IMR-90 (cell line): Measurements from ENCODE around the gene PLCH2. TPM values are rescaled to one million over a fixed set of nuclear protein-coding genes. Genes with fewer than 3 reads are reported as not detected.

Source experiments
- ATAC-seq: fragments of 200-7000 bp; cut with Tn5 transposase; 2 replicates; pipeline ENCODE4 v1.9.1; 2020; ENCODE audit warnings: low read depth, mild to moderate bottlenecking, moderate library complexity
- BruUV-seq: library from RNA; stranded (reverse); fragments of 400-500 nt; replicated peaks from 2 replicates; lab custom pipeline; 2021; lab: Mats Ljungman, UMichigan
- CTCF ChIA-PET: fragments of 300-600 bp; formaldehyde crosslinking; extraction: SDS; loops from one replicate; lab custom pipeline; 2021; ENCODE audit warnings: antibody characterized with exemption; lab: Yijun Ruan, JAX
- POLR2A ChIA-PET: fragments of 300-600 bp; sonication (Branson Sonifier 250); formaldehyde crosslinking; loops from one replicate; lab custom pipeline; 2022; ENCODE audit warnings: antibody characterized with exemption; ENCODE audit not compliant: unreplicated experiment; lab: Charles Lee
- DNase-seq: peaks from one replicate; pipeline ENCODE4 v3.0.0; 2013
- H2AFZ ChIP-seq: replicated peaks from 2 replicates; pipeline ENCODE3; 2013; ENCODE audit warnings: low read length, mild to moderate bottlenecking; ENCODE audit not compliant: poor library complexity
- H2AK5ac ChIP-seq: 2 replicates; pipeline ENCODE4 v1.6.1; 2013; ENCODE audit warnings: low read depth, low read length, inconsistent platforms
- H2AK9ac ChIP-seq: replicated peaks from 2 replicates; pipeline ENCODE3; 2013; ENCODE audit warnings: mild to moderate bottlenecking, low read depth, low read length, moderate library complexity; ENCODE audit not compliant: poor library complexity
- H2BK120ac ChIP-seq: 2 replicates; pipeline ENCODE4 v1.6.1; 2013; ENCODE audit warnings: low read depth, low read length, inconsistent platforms
- H2BK15ac ChIP-seq: 3 replicates; pipeline ENCODE4 v1.6.1; 2013; ENCODE audit warnings: low read depth, low read length, inconsistent platforms
- H2BK20ac ChIP-seq: 2 replicates; pipeline ENCODE4 v1.6.1; 2013; ENCODE audit warnings: low read depth, mild to moderate bottlenecking, inconsistent platforms, low read length, moderate library complexity
- H2BK5ac ChIP-seq: 2 replicates; pipeline ENCODE4 v1.6.1; 2013; ENCODE audit warnings: mild to moderate bottlenecking, low read depth, low read length, inconsistent platforms; ENCODE audit not compliant: poor library complexity, severe bottlenecking
- H3K14ac ChIP-seq: replicated peaks from 2 replicates; pipeline ENCODE4 v1.6.1; 2013; ENCODE audit warnings: low read depth, low read length, inconsistent platforms
- H3K18ac ChIP-seq: 2 replicates; pipeline ENCODE4 v1.6.1; 2013; ENCODE audit warnings: low read depth, low read length, control low read depth
- H3K23ac ChIP-seq: 2 replicates; pipeline ENCODE4 v1.6.1; 2013; ENCODE audit warnings: low read depth, low read length, inconsistent platforms
- H3K27ac ChIP-seq: 2 replicates; pipeline ENCODE4 v1.5.1; 2013; ENCODE audit warnings: mild to moderate bottlenecking, control low read depth, low read length; ENCODE audit not compliant: insufficient read depth
- H3K27me3 ChIP-seq: 2 replicates; pipeline ENCODE4 v1.6.1; 2013; ENCODE audit warnings: low read length; ENCODE audit not compliant: control insufficient read depth, insufficient read depth
- H3K36me3 ChIP-seq: 2 replicates; pipeline ENCODE4 v1.6.1; 2013; ENCODE audit warnings: low read length, mixed read lengths; ENCODE audit not compliant: control insufficient read depth, insufficient read depth
- H3K4ac ChIP-seq: 2 replicates; pipeline ENCODE4 v1.6.1; 2013; ENCODE audit warnings: low read depth, low read length, inconsistent platforms
- H3K4me1 ChIP-seq: 2 replicates; pipeline ENCODE4 v1.6.1; 2013; ENCODE audit warnings: low read length, mixed read lengths; ENCODE audit not compliant: control insufficient read depth, insufficient read depth
- H3K4me2 ChIP-seq: 2 replicates; pipeline ENCODE4 v1.6.1; 2013; ENCODE audit warnings: low read depth, mild to moderate bottlenecking, control low read depth, low read length, moderate library complexity
- H3K4me3 ChIP-seq: 2 replicates; pipeline ENCODE4 v1.5.1; 2013; ENCODE audit warnings: low read depth, mild to moderate bottlenecking, control low read depth, low read length, moderate library complexity; ENCODE audit not compliant: insufficient read depth
- H3K56ac ChIP-seq: 2 replicates; pipeline ENCODE4 v1.6.1; 2013; ENCODE audit warnings: low read length, inconsistent platforms; ENCODE audit not compliant: insufficient read depth; ENCODE audit errors: extremely low read depth
- H3K79me1 ChIP-seq, 2 experiments: 2 replicates each; pipeline ENCODE4 v1.6.1; 2013; ENCODE audit warnings: low read length in 2 of 2, inconsistent platforms in 1 of 2, low read depth in 1 of 2
- H3K9ac ChIP-seq: 2 replicates; pipeline ENCODE4 v1.6.1; 2013; ENCODE audit warnings: low read depth, low read length, control low read depth
- H3K9me1 ChIP-seq: 2 replicates; pipeline ENCODE4 v1.6.1; 2013; ENCODE audit warnings: low read length, inconsistent platforms; ENCODE audit not compliant: insufficient read depth
- H3K9me3 ChIP-seq: 2 replicates; pipeline ENCODE4 v1.6.1; 2013; ENCODE audit warnings: low read length; ENCODE audit not compliant: control insufficient read depth, insufficient read depth
- H4K20me1 ChIP-seq: 2 replicates; pipeline ENCODE4 v1.6.1; 2013; ENCODE audit warnings: low read length, inconsistent platforms; ENCODE audit not compliant: insufficient read depth
- H4K5ac ChIP-seq: 2 replicates; pipeline ENCODE4 v1.6.1; 2013; ENCODE audit warnings: mild to moderate bottlenecking, low read depth, low read length, control low read depth
- H4K8ac ChIP-seq, 2 experiments: 2 replicates each; pipeline ENCODE4 v1.6.1; 2013; ENCODE audit warnings: low read depth in 2 of 2, low read length in 2 of 2, control low read depth in 1 of 2, inconsistent platforms in 1 of 2
- H4K91ac ChIP-seq: 2 replicates; pipeline ENCODE4 v1.6.1; 2013; ENCODE audit warnings: low read depth, low read length, inconsistent platforms; ENCODE audit not compliant: insufficient read depth
- BHLHE40 ChIP-seq: fragments of 150-350 bp; IDR thresholded peaks from 2 replicates; pipeline ENCODE4 v1.6.1; 2016; ENCODE audit warnings: mild to moderate bottlenecking, low read depth, low read length
- CEBPB ChIP-seq: IDR thresholded peaks from 2 replicates; pipeline ENCODE4 v1.6.1; 2012; ENCODE audit warnings: low read depth, low read length, improper control_type of control experiment
- CHD1 ChIP-seq: IDR thresholded peaks from 2 replicates; pipeline ENCODE4 v1.6.1; 2012; ENCODE audit warnings: low read depth, low read length, improper control_type of control experiment
- CTCF ChIP-seq: conservative IDR thresholded peaks from 2 replicates; pipeline ENCODE4 v1.5.1; 2012; ENCODE audit warnings: mild to moderate bottlenecking, low read depth, low read length, improper control_type of control experiment
- ELK1 ChIP-seq: fragments of 150-350 bp; IDR thresholded peaks from 2 replicates; pipeline ENCODE4 v1.6.1; 2016; ENCODE audit warnings: low read depth, mild to moderate bottlenecking, low read length, moderate library complexity, borderline replicate concordance
- FOS ChIP-seq: fragments of 150-350 bp; IDR thresholded peaks from 2 replicates; pipeline ENCODE4 v1.6.1; 2016; ENCODE audit warnings: low read depth, low read length
- MAFK ChIP-seq: IDR thresholded peaks from 2 replicates; pipeline ENCODE4 v1.6.1; 2012; ENCODE audit warnings: low read depth, low read length, improper control_type of control experiment
- MAZ ChIP-seq: IDR thresholded peaks from 2 replicates; pipeline ENCODE4 v1.6.1; 2012; ENCODE audit warnings: low read depth, mild to moderate bottlenecking, low read length, improper control_type of control experiment, moderate library complexity, borderline replicate concordance
- MXI1 ChIP-seq: IDR thresholded peaks from 2 replicates; pipeline ENCODE4 v1.6.1; 2012; ENCODE audit warnings: low read depth, mild to moderate bottlenecking, low read length, moderate library complexity, borderline replicate concordance
- NFE2L2 ChIP-seq: fragments of 150-350 bp; IDR thresholded peaks from 2 replicates; pipeline ENCODE4 v1.6.1; 2016; ENCODE audit warnings: low read depth, mild to moderate bottlenecking, low read length
- POLR2A ChIP-seq: IDR thresholded peaks from 2 replicates; pipeline ENCODE4 v1.6.1; 2012; ENCODE audit warnings: mild to moderate bottlenecking, low read depth, low read length
- RAD21 ChIP-seq: IDR thresholded peaks from 2 replicates; pipeline ENCODE4 v1.6.1; 2012; ENCODE audit warnings: low read length, improper control_type of control experiment
- RCOR1 ChIP-seq: IDR thresholded peaks from 2 replicates; pipeline ENCODE4 v1.6.1; 2012; ENCODE audit warnings: mild to moderate bottlenecking, low read length, improper control_type of control experiment; ENCODE audit not compliant: insufficient replicate concordance
- RFX5 ChIP-seq: IDR thresholded peaks from 2 replicates; pipeline ENCODE4 v1.8.0; 2012; ENCODE audit warnings: low read depth, mild to moderate bottlenecking, low read length, moderate library complexity
- SMC3 ChIP-seq: fragments of 150-350 bp; IDR thresholded peaks from 2 replicates; pipeline ENCODE4 v1.6.1; 2016; ENCODE audit warnings: low read depth, mild to moderate bottlenecking, antibody characterized with exemption, low read length, moderate library complexity
- WGBS, 2 experiments: methylation state at CpG; one replicate each; pipeline versions ENCODE4 v1.1.5 to v1.1.7; 2013; ENCODE audit warnings: missing lambda C conversion rate in 2 of 2; ENCODE audit not compliant: insufficient read length in 1 of 2; ENCODE audit errors: extremely low coverage in 2 of 2; 5-methylcytosine and 5-hydroxymethylcytosine counted together
- dilution Hi-C: fragments of 300-500 bp; cut with HindIII; formaldehyde crosslinking; loops from one replicate; pipeline ENCODE4 v1.14.3; 2018; ENCODE audit warnings: low sequenced_read_pairs; ENCODE audit not compliant: unreplicated experiment
- in situ Hi-C: fragments of 300-500 bp; cut with MboI; formaldehyde crosslinking; loops from 3 replicates; pipeline ENCODE4 v1.14.3; 2019; ENCODE audit warnings: low sequenced_read_pairs, inconsistent platforms, mixed read lengths
- intact Hi-C: fragments of 100-400 bp; cut with micrococcal nuclease; formaldehyde crosslinking; loops from 2 replicates; pipeline ENCODE4 v1.10.0; 2022
- polyA plus RNA-seq, 3 experiments: library from polyadenylated mRNA; depleted of rRNA; stranded (reverse); fragments of >200 nt; gene quantifications; 2 replicates each; pipeline ENCODE4 v1.2.3, GENCODE V29; 2012; ENCODE audit warnings: low replicate concordance in 1 of 3
- total RNA-seq: library from RNA; depleted of rRNA; stranded (reverse); fragments of >200 nt; gene quantifications from 2 replicates; pipeline ENCODE4 v1.2.3, GENCODE V29; 2012
- TF ChIP-seq, protein P1 (sequence below): fragments of 150-350 bp; IDR thresholded peaks from 2 replicates; pipeline ENCODE4 v1.6.1; 2017; ENCODE audit warnings: mild to moderate bottlenecking, antibody characterized with exemption, low read length, low read depth

PLCH2 gene
- total and polyA plus RNA-seq, 2 of the 4 experiments (the other 2 are of a cell fraction): 0.18 to 1.9 TPM

- H3K27ac ChIP-seq: no peak overlapping the region
- H3K4me2 ChIP-seq: no peak overlapping the region
- H2AK5ac ChIP-seq: no peak overlapping the region
- H3K56ac ChIP-seq: no peak overlapping the region
- no peak overlapping the region for H3K4me3 ChIP-seq
- TF ChIP-seq POLR2A (no peak), FOS (no peak), MAFK (no peak), ELK1 (no peak), CHD1 (no peak), RCOR1 (no peak), MXI1 (no peak), CTCF (no peak), NFE2L2 (no peak), CEBPB (no peak), MAZ (no peak), RAD21 (no peak), RFX5 (no peak), SMC3 (no peak), BHLHE40 (no peak)
- TF ChIP-seq, protein P1, sequence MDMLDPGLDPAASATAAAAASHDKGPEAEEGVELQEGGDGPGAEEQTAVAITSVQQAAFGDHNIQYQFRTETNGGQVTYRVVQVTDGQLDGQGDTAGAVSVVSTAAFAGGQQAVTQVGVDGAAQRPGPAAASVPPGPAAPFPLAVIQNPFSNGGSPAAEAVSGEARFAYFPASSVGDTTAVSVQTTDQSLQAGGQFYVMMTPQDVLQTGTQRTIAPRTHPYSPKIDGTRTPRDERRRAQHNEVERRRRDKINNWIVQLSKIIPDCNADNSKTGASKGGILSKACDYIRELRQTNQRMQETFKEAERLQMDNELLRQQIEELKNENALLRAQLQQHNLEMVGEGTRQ: no peak
- no TSS peak for BruUV-seq
- 40% methylated on average over 1 of the region's 2 CpGs; no CpG with 5 or more reads in 1 of the 2 experiments for WGBS, 2 experiments
- H2BK5ac ChIP-seq: no peak overlapping the region
- CTCF ChIA-PET: no interaction called here
- H4K20me1 ChIP-seq: no peaks in the 10 kb centered on the region; the same call in 1 of the 2 replicates
- H2AK9ac ChIP-seq: no peak overlapping the region
- no peaks in the 10 kb centered on the region for H3K79me1 ChIP-seq
- no peak overlapping the region for H3K23ac ChIP-seq
- H3K4ac ChIP-seq: no peak overlapping the region
- no peak overlapping the region for H4K5ac ChIP-seq
- H3K9me1 ChIP-seq: peaks cover 3% of the 10 kb centered on the region; the same call in 1 of the 2 replicates
- intact Hi-C loops: no loop called here
- H2BK15ac ChIP-seq: no peak overlapping the region
- no peak overlapping the region for H3K18ac ChIP-seq
- ATAC-seq (no peak), DNase-seq (no peak)
- peaks cover 11% of the 10 kb centered on the region for H3K9me3 ChIP-seq
- no peaks in the 10 kb centered on the region for H3K36me3 ChIP-seq
- POLR2A ChIA-PET: no interaction called here
- H2BK120ac ChIP-seq: no peak overlapping the region
- H3K4me1 ChIP-seq: no peaks in the 10 kb centered on the region
- dilution Hi-C loops: no loop called here
- peaks cover 15% of the 10 kb centered on the region; the same call in 1 of the 2 replicates for H3K27me3 ChIP-seq
- no peak overlapping the region for H2BK20ac ChIP-seq
- no peak overlapping the region for H3K14ac ChIP-seq
- in situ Hi-C loops: no loop called here
- H4K91ac ChIP-seq: no peak overlapping the region
- H2AFZ ChIP-seq: no peak overlapping the region
- no peak overlapping the region for H3K9ac ChIP-seq
- H4K8ac ChIP-seq: no peak overlapping the region
Measured at GRCh38 chr1:2488688-2489087, 12.6 kb downstream of the PLCH2 start.
